GM19240 (cell line): Measurements from ENCODE around the gene SMYD3.

Source experiments
- DNase-seq: peaks from one replicate; pipeline ENCODE4 v3.0.0; 2011; ENCODE audit warnings: low spot score; ENCODE audit not compliant: insufficient read length

SMYD3 gene

GRCh38 chr1:246152986-246153431 lies 354.1 kb downstream of the SMYD3 start:
- DNase-seq, result no peak

DNA sequence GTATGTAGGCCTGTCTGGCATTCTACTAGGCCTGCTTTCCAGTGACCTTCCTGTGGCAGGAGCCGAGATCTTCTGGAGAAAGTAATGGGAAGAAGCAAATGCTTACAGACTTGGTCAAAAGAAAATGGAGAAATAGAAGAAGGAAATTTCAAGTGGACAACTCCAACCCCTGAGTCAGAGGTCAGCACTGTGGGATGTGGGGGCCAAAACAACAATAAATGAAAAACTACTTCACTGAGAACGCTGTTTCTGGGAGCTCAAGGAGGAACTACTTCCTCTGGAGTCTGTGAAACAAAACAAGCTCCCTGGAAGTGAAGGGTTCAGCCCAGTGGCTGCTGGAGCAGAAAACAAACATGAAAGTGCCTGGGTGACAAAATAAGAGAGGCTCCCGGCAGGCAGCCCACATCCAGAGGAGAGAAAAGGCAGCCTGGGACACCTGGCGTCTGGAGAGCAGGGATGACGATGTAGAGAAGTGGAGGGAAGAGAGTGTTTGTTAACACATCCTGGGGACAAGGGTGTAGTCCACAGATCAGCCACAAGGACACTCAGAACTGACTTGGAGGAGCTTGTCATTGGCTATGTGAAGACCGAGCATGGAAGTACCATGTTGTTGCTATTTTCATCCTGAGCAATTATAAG lies 355.2 kb downstream of the SMYD3 start:
- no peak for DNase-seq

DNA sequence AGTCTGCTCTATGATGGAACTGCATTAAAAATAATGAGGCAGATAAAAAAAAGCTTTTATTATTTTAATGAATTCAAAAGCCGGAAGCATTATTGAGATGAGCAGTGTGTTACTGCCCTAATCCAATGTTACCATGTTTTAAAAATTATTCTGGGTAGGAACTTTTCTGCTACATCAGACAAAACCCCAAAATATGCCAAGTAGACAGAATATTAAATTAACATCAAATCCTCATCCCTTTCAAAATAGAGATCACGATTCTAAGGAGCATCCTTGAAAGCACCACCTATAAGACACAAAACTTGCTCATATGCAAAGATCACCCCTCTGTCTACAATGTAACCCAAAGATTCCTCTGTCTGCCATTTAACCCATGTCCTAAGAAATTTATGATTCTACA lies 357.5 kb downstream of the SMYD3 start:
- DNase-seq, result no peak

- no peak for DNase-seq
Observed at GRCh38 chr1:246147524-246148461, 359.3 kb downstream of the SMYD3 start.

- DNase-seq, result no peak
Observed at GRCh38 chr1:246146804-246147523, 360.1 kb downstream of the SMYD3 start.

- no peak for DNase-seq
Observed at GRCh38 chr1:246145900-246146299, 361.2 kb downstream of the SMYD3 start.

DNA sequence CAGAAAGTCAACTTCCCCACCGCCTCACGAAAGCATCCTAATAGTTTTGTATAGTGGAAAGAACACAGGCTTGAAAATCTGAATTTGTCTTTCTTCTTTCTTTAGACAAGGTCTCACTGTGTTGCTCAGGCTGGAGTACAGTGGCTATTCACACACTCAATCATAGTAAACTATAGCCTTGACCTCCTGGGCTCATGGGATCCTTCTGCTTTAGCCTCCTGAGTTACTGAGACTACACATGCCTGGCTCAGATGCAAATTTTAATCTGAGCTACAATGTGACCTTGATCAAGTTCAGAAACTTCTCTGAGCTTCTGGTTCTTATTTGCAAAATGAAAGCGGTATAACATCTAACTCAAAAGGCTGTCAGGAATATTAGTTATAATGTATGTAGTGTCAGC lies 362.1 kb downstream of the SMYD3 start:
- DNase-seq, result no peak

DNA sequence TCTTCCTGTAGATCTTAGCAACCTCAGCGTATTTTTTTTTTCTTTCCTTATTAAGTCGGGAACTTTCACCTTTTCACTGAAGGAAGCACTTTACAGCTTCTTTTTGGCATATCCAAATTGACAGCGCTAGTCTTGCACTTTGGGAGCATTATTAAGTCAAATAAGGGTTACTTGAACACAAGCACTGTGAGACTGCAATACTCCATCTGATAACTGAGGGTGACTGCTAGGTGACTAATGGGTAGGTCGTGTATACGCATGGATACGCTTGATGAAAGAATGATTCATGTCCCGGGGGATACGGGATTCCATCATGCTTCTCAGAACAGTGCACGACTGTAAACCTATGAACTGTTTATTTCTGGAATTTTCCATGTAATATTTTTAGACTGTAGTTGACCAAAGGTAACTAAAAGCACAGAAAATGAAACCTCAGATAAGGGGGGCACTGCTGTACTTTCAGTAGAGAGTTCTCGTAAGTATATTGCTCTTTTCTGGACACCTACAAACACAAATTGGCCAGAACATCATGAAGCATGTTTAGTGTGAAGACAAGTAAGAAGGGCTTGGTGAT lies 364.7 kb downstream of the SMYD3 start:
- no peak for DNase-seq

GRCh38 chr1:246141306-246141705 lies 365.8 kb downstream of the SMYD3 start:
- DNase-seq, result no peak

DNA sequence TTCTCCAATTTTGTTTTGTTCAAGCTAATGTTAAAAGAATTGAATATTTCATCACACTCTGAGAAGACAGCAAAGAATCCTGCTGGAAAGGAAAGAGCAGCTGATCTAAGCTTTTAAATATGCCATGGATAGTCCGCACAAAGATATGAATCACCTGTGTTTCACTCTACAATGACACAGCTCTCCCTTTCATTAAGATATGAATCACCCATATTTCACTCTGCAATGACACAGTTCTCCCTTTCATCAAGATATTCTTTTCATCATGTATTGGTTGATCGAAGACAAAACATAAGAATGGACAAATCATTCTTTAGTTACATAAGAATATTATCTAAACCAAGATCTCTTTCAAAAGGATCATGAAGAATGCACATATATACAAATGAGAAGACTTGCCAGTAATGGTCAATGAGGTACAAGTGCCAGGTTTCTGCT lies 367.3 kb downstream of the SMYD3 start:
- DNase-seq, result no peak

DNA sequence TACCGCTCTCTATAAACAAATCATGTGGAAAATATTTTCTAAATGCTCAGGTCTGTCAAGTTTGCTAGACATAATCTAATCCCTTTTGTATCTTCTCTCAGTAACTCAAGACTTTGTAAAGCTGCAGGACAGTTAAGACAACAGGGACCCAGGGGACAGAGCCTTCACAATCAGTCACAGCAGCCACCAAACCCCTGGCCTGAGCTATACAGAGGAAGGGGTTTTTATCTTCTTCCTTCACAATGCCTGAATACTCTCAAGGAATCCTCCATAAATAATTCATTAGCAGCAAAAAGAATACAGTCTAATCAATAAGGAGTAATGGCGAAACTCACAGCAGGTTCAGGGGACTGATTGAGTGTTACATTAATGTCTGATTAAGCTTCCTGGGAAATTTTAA lies 368.3 kb downstream of the SMYD3 start:
- no peak for DNase-seq

- no peak for DNase-seq
Observed at GRCh38 chr1:246136477-246136876, 370.6 kb downstream of the SMYD3 start.

GRCh38 chr1:246134789-246135188 lies 372.3 kb downstream of the SMYD3 start:
- DNase-seq, result no peak

- DNase-seq, result no peak
Observed at GRCh38 chr1:246131095-246131494, 376.0 kb downstream of the SMYD3 start.

- no peak for DNase-seq
Observed at GRCh38 chr1:246128494-246129069, 378.5 kb downstream of the SMYD3 start.

DNA sequence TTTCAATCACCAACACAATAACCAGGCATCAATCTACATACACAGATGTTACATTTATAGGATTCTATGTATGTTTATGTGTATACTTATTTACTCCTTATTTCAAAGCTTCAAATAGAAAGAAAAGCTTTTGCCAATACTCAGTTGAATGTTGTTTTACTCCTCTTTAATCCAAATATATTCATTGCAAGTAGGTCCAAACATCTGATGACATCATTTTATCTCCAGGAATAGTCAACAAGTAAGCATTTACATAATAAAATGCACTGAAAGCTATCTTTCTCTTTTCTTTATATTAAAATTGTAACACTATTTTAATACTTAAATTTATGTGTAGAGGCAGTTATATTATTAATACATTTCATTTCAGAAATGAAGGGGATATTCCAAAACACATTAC lies 380.5 kb downstream of the SMYD3 start:
- no peak for DNase-seq

GRCh38 chr1:246122071-246122470 lies 385.0 kb downstream of the SMYD3 start:
- no peak for DNase-seq

GRCh38 chr1:246121533-246121932 lies 385.5 kb downstream of the SMYD3 start:
- DNase-seq, result no peak

- peak; percentile 4 for DNase-seq
Observed at GRCh38 chr1:246117066-246117791, 389.9 kb downstream of the SMYD3 start.

- DNase-seq, result no peak
Observed at GRCh38 chr1:246114369-246114768, 392.7 kb downstream of the SMYD3 start.
